GM12874 (cell line): ENCODE measurements around the gene STRIP2.

Source experiments
- TF ChIP-seq, protein P1 (sequence below): IDR thresholded peaks from 2 replicates; pipeline ENCODE4 v1.5.1; 2011; ENCODE audit warnings: low read depth, mild to moderate bottlenecking, control low read depth, low read length, moderate library complexity; ENCODE audit not compliant: insufficient read depth

Gene STRIP2, protein sequence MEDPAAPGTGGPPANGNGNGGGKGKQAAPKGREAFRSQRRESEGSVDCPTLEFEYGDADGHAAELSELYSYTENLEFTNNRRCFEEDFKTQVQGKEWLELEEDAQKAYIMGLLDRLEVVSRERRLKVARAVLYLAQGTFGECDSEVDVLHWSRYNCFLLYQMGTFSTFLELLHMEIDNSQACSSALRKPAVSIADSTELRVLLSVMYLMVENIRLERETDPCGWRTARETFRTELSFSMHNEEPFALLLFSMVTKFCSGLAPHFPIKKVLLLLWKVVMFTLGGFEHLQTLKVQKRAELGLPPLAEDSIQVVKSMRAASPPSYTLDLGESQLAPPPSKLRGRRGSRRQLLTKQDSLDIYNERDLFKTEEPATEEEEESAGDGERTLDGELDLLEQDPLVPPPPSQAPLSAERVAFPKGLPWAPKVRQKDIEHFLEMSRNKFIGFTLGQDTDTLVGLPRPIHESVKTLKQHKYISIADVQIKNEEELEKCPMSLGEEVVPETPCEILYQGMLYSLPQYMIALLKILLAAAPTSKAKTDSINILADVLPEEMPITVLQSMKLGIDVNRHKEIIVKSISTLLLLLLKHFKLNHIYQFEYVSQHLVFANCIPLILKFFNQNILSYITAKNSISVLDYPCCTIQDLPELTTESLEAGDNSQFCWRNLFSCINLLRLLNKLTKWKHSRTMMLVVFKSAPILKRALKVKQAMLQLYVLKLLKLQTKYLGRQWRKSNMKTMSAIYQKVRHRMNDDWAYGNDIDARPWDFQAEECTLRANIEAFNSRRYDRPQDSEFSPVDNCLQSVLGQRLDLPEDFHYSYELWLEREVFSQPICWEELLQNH

DNA sequence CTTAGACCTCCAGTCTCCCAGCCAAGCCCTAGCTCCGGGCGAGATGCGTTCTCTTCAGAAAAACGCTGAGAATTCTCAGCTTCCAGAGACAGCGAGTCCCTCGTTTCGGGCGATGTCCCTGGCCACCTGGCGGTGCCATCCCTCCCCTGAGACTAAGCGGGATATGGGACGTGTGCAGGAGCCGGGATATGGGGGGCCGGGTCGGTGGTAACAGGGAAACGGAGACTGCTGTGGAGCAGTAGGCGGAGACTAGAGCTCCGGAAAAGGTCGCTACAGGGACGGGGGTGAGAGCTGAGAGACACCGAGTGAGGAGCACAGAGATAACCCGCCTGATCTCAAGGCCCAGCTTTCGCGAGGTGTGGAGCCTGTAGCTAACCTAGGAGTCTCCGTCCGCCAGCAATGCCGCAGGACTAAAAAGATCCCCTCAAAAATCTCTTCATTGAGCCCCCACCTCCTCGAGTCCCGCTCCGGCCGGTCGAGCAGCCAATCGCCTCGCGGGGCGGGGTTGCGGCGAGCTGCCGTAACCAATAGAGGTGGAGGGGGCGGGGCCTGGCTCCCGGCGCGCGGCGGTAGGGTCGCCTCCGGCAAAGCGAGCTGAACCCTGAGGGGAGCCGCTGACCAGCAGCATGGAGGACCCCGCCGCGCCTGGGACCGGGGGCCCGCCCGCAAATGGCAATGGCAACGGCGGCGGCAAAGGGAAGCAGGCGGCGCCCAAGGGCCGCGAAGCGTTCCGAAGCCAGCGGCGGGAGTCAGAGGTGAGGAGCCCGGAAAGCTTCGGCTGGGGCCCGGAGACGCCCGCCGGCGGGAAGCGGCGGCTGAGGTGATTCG is at the start of gene STRIP2:
TSS of gene STRIP2 (plus strand) at position 586 of the 828 bp plus-strand sequence. CDS start at position 627, 41 bp downstream.
- TF ChIP-seq, protein P1, sequence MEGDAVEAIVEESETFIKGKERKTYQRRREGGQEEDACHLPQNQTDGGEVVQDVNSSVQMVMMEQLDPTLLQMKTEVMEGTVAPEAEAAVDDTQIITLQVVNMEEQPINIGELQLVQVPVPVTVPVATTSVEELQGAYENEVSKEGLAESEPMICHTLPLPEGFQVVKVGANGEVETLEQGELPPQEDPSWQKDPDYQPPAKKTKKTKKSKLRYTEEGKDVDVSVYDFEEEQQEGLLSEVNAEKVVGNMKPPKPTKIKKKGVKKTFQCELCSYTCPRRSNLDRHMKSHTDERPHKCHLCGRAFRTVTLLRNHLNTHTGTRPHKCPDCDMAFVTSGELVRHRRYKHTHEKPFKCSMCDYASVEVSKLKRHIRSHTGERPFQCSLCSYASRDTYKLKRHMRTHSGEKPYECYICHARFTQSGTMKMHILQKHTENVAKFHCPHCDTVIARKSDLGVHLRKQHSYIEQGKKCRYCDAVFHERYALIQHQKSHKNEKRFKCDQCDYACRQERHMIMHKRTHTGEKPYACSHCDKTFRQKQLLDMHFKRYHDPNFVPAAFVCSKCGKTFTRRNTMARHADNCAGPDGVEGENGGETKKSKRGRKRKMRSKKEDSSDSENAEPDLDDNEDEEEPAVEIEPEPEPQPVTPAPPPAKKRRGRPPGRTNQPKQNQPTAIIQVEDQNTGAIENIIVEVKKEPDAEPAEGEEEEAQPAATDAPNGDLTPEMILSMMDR = no peak

DNA sequence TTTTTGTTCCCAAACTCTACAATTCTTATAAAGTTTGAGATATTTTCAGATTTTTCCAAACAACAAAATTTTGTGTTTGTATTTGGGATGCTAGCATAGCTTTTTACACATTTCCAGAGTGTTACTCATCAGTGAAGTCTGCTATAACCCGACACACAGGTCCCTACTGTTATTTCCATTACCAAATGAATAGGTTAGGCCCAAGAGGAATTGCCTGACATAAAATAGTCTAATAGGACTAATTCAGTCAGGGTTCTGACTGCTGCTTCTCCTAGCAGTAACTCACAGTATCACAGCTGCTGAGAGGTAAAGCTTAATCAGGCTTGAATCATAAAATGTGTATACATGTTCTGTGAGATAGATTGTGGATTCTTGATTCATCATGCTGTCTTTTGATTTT is 49.1 kb upstream of the STRIP2 start:
- TF ChIP-seq, protein P1 = no peak

DNA sequence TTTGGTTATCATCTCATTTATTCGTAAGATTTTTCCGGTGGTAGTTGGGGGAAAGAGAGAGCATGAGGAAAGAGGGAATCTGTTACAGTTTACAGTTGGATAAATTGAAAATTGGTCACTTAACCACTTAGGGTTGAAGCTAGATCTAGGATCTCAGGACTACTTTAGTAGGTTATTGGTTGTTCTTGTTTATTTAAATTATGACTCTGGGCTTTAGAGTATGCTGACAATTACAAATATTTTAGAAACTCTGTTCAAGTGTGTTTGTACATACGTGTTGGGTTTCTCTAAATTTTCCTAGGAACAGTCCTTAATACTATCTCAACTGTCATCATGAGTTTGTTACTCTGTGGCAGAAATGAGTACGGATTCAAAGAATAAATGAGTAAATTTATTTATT is 48.6 kb upstream of the STRIP2 start:
- TF ChIP-seq, protein P1 = no peak

DNA sequence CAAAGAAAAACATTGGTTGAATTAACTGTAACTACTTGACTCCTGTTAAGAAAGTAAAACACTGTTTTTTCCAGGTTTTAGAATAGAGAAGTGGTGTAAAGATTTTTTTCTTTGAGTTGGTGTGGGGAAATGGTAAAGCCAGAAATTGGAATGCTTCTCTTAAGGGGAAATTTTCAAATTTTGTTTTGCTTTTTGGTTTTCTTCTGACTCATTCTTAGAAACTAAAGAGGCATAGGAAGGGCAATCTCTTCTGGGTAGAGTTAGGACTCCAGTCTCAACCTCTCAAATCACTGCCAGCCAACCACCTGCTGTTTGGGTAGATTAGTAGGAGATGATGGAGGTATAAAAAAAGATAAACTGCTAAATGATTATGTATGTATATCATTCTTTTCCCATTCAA is 47.7 kb upstream of the STRIP2 start:
- TF ChIP-seq, protein P1 = no peak

DNA sequence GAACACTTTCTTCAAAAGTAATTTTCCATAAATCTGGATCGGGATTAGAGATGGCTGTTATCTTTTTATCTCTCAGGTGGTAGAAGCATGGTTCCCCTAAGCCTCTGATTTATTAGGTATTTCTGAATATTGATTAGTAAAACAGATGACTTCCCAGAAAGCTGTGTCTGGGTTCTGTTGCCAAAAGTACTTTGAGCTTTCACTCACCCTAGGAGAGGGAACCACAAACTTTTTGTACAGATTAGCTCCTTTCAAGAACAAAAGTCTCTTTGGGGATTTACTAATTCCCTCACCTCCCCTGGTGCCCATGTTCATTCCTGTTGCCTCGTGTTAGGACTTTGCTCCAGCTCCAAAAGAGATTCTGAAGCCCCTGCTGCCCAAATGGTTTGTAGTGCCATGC is 46.7 kb upstream of the STRIP2 start:
- TF ChIP-seq, protein P1 = no peak

DNA sequence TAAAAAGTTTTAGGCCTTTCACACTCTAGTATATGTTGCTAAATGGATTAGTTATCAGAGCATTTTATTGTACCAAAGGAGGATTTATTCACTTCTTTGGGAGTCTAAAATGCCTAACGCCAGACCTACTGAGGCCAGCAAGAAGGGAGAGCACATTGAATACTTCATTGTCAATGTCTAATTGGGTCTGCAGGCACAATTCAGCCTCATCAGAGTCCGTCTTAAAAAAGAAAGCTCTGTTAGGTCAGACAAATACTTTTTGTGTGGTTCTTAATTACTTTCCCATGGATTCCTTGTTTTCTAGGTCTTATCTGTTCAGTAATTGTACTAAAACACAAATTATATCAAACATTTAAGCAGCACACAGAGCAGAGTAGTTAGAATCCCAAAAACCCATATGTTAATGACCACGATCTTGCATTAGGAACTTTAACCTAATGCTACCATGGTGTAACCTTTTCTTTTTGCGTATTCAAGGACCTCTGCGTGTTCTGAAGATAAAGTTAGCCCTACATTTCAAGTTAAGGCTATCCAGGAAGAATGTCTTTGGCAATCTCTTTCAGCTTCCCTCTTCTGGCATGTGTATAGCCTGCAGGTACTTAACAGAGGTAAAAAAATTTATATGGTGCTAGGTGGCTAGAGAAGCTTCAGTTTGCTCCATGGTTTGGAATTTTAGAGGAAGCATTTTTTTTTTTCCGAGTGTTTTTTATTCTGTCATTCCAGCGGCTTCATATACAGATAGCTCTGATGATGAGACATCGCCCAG is 45.7 kb upstream of the STRIP2 start:
- TF ChIP-seq, protein P1 = no peak
